Measurements from ENCODE around the gene LY6G6D.

- no peak for TF ChIP-seq GATA2 (IDR thresholded peaks at IDR 0.05; ENCODE audit: insufficient read depth, insufficient read length, low read depth, low read length)
- no peak for TF ChIP-seq JUN (IDR thresholded peaks at IDR 0.05; ENCODE audit: borderline replicate concordance, insufficient read depth, insufficient read length, low read depth)
- TF ChIP-seq POLR2A (IDR thresholded peaks at IDR 0.05; ENCODE audit: low read depth, low read length) = no peak
- peak; percentile 46 to 59 for TF ChIP-seq CTCF (IDR thresholded peaks at IDR 0.05; ENCODE audit: extremely low read depth in 1 of 2, insufficient read depth in 1 of 2, low read depth in 1 of 2, low read length in 2 of 2)
- TF ChIP-seq MAX (IDR thresholded peaks at IDR 0.05; ENCODE audit: insufficient read depth, insufficient read length) = no peak
- no peak for TF ChIP-seq POLR2AphosphoS5 (IDR thresholded peaks at IDR 0.05; ENCODE audit: insufficient read depth, low read depth, low read length)
Measured at GRCh38 chr6:31689249-31690110, 25.7 kb upstream of the LY6G6D start.

All from endothelial cell of umbilical vein (primary cell).